ENCODE measurements around the gene MICALL1. TPM values are rescaled to one million over a fixed set of nuclear protein-coding genes. Genes with fewer than 3 reads are reported as not detected.

The MICALL1 gene
- total RNA-seq, 1 donor from 2014 or later = 5.0 TPM

DNA sequence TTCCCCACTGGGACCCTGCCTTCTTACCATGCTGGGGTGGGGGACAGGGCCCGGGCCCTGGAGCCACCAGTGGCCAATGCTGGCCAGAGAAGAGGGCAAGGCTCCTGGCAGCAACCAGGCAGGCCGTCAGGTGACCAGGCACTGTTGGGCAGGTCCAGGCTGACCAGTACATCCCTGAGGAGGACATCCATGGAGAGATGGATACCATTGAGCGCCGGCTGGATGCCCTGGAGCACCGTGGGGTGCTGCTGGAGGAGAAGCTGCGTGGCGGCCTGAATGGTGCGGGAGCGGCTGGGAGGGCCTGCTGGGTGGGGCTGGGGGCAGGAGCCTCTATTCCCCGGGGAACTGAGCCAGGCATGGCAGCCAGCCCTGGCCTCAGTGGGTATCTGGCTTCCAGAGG is 26.3 kb downstream of the MICALL1 start:
- H3K27me3 Mint-ChIP-seq (ENCODE audit: insufficient read depth, low read depth) = peaks cover 4% of the 10 kb centered on the region
- H3K36me3 Mint-ChIP-seq = peaks cover 9% of the 10 kb centered on the region
- Histone ChIP-seq H3K79me2 (ENCODE audit: low read depth) (no peaks in the 10 kb centered on the region), H3K4me1 (no peaks in the 10 kb centered on the region), H3K4me2 (no peak overlapping the region), H3K27ac (no peak overlapping the region), H4K20me1 (ENCODE audit: low read depth) (peaks cover 8% of the 10 kb centered on the region), H3K27me3 (no peaks in the 10 kb centered on the region), H3F3A (ENCODE audit: low read depth) (no peaks in the 10 kb centered on the region), H3K36me3 (no peaks in the 10 kb centered on the region), H3K9me3 (ENCODE audit: low read depth) (no peaks in the 10 kb centered on the region), H2AFZ (replicated peaks) (no peak overlapping the region), H3K9ac (no peak overlapping the region), H3K4me3 (no peak overlapping the region)
- no peak overlapping the region for H3K4me3 Mint-ChIP-seq
- no peak overlapping the region for H3K27ac Mint-ChIP-seq
- peaks cover 12% of the 10 kb centered on the region for H3K4me1 Mint-ChIP-seq
- DNase-seq (ENCODE audit: low spot score) = no peak
- no peaks in the 10 kb centered on the region for H3K9me3 Mint-ChIP-seq
- TF ChIP-seq EZH2phosphoT487 (IDR thresholded peaks at IDR 0.05) (no peak), EZH2 (IDR thresholded peaks at IDR 0.05) (no peak)
- TF ChIP-seq, protein P1, sequence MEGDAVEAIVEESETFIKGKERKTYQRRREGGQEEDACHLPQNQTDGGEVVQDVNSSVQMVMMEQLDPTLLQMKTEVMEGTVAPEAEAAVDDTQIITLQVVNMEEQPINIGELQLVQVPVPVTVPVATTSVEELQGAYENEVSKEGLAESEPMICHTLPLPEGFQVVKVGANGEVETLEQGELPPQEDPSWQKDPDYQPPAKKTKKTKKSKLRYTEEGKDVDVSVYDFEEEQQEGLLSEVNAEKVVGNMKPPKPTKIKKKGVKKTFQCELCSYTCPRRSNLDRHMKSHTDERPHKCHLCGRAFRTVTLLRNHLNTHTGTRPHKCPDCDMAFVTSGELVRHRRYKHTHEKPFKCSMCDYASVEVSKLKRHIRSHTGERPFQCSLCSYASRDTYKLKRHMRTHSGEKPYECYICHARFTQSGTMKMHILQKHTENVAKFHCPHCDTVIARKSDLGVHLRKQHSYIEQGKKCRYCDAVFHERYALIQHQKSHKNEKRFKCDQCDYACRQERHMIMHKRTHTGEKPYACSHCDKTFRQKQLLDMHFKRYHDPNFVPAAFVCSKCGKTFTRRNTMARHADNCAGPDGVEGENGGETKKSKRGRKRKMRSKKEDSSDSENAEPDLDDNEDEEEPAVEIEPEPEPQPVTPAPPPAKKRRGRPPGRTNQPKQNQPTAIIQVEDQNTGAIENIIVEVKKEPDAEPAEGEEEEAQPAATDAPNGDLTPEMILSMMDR (IDR thresholded peaks at IDR 0.05) = no peak

DNA sequence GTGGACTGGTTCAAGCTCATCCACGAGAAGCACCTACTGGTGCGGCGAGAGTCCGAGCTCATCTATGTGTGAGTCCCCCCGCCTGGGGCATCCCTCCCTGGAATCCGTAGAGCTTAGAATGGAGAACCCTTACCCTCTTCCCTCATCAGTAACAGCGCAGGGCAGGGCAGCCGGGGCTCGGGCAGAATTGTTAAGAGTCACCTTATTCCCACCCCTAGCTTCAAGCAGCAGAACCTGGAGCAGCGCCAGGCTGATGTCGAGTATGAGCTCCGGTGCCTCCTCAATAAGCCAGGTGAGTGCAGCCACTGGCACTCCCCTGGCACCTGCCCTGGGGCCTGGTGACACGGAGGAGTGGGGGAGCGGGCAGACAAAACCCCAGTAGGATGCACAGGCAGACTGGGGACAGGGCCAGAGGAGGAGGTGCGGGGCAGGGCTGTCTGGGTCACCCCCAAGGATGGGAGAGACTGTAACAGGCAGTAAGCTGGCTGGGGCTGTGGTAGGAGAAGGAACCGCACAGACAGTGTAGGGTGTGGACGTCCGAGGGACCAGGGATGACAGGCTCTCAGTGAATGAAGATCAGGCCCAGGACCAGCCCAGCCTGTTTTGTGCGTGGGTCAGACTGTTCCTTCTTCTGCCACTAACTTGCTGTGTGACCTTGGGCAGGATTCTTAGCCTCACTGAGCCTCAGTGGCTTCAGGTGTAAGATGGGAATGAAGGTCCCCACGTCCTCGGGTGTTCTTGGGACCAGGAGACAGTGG is 26.9 kb downstream of the MICALL1 start:
- Histone ChIP-seq H4K20me1 (ENCODE audit: low read depth) (peaks cover 8% of the 10 kb centered on the region), H3F3A (ENCODE audit: low read depth) (no peaks in the 10 kb centered on the region), H3K4me2 (no peak overlapping the region), H3K9me3 (ENCODE audit: low read depth) (no peaks in the 10 kb centered on the region), H2AFZ (replicated peaks) (no peak overlapping the region), H3K27ac (no peak overlapping the region), H3K36me3 (no peaks in the 10 kb centered on the region), H3K4me3 (no peak overlapping the region), H3K79me2 (ENCODE audit: low read depth) (no peaks in the 10 kb centered on the region), H3K9ac (no peak overlapping the region), H3K27me3 (no peaks in the 10 kb centered on the region), H3K4me1 (no peaks in the 10 kb centered on the region)
- no peaks in the 10 kb centered on the region for H3K9me3 Mint-ChIP-seq
- DNase-seq (ENCODE audit: low spot score) = no peak
- H3K36me3 Mint-ChIP-seq = peaks cover 12% of the 10 kb centered on the region
- TF ChIP-seq EZH2phosphoT487 (IDR thresholded peaks at IDR 0.05) = no peak
- TF ChIP-seq, protein P1 (IDR thresholded peaks at IDR 0.05) = no peak
- no peak for TF ChIP-seq EZH2 (IDR thresholded peaks at IDR 0.05)
- H3K4me3 Mint-ChIP-seq = no peak overlapping the region
- H3K27me3 Mint-ChIP-seq (ENCODE audit: insufficient read depth, low read depth) = peaks cover 4% of the 10 kb centered on the region
- no peak overlapping the region for H3K27ac Mint-ChIP-seq
- H3K4me1 Mint-ChIP-seq = peaks cover 12% of the 10 kb centered on the region

DNA sequence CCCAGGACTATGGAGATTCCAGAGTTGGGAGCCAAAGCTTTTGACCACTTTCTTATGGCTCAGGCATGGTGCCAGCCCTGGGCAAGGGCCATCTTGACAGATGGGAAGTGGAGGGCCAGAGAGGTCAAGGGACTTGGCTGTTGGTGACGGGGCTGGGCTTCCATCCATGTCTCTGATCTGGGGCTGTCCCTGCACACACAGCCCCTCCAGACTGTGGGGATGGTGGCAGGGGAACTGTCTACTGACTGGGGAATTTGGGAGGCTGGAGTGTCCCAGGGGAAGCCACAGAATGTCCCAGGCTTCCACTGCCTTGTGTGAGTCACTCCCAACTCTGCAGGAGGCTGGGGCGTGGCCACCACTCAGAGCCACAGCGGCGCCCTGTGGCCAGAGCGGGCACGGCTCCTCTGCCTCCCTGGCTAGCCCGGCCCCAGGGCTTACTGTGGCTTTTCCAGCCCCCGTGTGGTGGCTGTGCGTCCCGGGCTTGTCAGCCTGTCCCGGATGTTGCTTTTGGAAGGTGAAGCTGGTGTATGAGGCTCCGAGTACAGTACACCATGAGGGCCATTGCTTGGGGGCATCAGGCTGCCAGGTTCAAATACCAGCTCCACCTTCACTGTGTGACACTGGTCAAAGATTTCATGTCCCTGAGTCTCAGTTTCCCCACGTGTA is 27.7 kb downstream of the MICALL1 start:
- Mint-ChIP-seq H3K9me3 (no peaks in the 10 kb centered on the region), H3K4me3 (peak overlapping the region; percentile 50), H3K27me3 (ENCODE audit: insufficient read depth, low read depth) (peaks cover 2% of the 10 kb centered on the region), H3K27ac (no peak overlapping the region), H3K4me1 (peaks cover 12% of the 10 kb centered on the region), H3K36me3 (peaks cover 7% of the 10 kb centered on the region)
- peaks cover 8% of the 10 kb centered on the region for H4K20me1 ChIP-seq (ENCODE audit: low read depth)
- no peaks in the 10 kb centered on the region for H3K9me3 ChIP-seq (ENCODE audit: low read depth)
- DNase-seq (ENCODE audit: low spot score) = peak; percentile 96
- H3K79me2 ChIP-seq (ENCODE audit: low read depth) = no peaks in the 10 kb centered on the region
- H3K9ac ChIP-seq = no peak overlapping the region
- H3F3A ChIP-seq (ENCODE audit: low read depth) = no peaks in the 10 kb centered on the region
- no peak overlapping the region for H3K4me2 ChIP-seq
- H3K27me3 ChIP-seq = no peaks in the 10 kb centered on the region
- no peak overlapping the region for H2AFZ ChIP-seq (replicated peaks)
- no peak overlapping the region for H3K4me3 ChIP-seq
- no peak overlapping the region for H3K27ac ChIP-seq
- no peaks in the 10 kb centered on the region for H3K36me3 ChIP-seq
- no peaks in the 10 kb centered on the region for H3K4me1 ChIP-seq
- TF ChIP-seq, protein P1 (IDR thresholded peaks at IDR 0.05) = peak; percentile 88
- TF ChIP-seq EZH2 (IDR thresholded peaks at IDR 0.05) = no peak
